Sigmoid colon (tissue), 7 donors: Measurements from ENCODE around the gene SORCS2. TPM values are rescaled to one million over a fixed set of nuclear protein-coding genes. Genes with fewer than 3 reads are reported as not detected.

ENCODE experiments used
- DNase-seq: peaks from one replicate; pipeline ENCODE4 v3.0.0-alpha.2; 2019
- H3K27ac ChIP-seq, 4 donors: fragments of 200-600 bp; sonication (generic); one replicate each; pipeline ENCODE4 v1.5.1; 2016 to 2019; ENCODE audit warnings: mild to moderate bottlenecking in 1 of 4
- H3K27me3 ChIP-seq, 3 donors: fragments of 200-600 bp; sonication (generic); one replicate each; pipeline ENCODE4 v1.5.1; 2019; ENCODE audit warnings: mild to moderate bottlenecking in 1 of 3
- H3K36me3 ChIP-seq, 4 donors: fragments of 200-600 bp; sonication (generic); one replicate each; pipeline ENCODE4 v1.5.1; 2016 to 2019
- H3K4me1 ChIP-seq, 4 donors: fragments of 200-600 bp; sonication (generic); one replicate each; pipeline ENCODE4 v1.5.1; 2017 to 2019
- H3K4me3 ChIP-seq, 4 donors: fragments of 200-600 bp; sonication (generic); one replicate each; pipeline ENCODE4 v1.5.1; 2017 to 2019; ENCODE audit warnings: mild to moderate bottlenecking in 2 of 4, moderate library complexity in 1 of 4
- H3K9me3 ChIP-seq, 4 donors: fragments of 200-600 bp in 3 of 4; sonication (generic) in 3 of 4; one replicate each; pipeline versions ENCODE4 v1.5.1 to v1.6.1; 2013 to 2019
- EP300 ChIP-seq, 4 donors: sonication (generic); formaldehyde crosslinking; IDR thresholded peaks; one replicate each; pipeline ENCODE4 v1.6.1; 2017; ENCODE audit warnings: antibody characterized with exemption in 4 of 4
- POLR2A ChIP-seq, 2 donors: fragments of 450-650 bp; IDR thresholded peaks; one replicate each; pipeline ENCODE4 v1.6.1; 2016; ENCODE audit warnings: antibody characterized with exemption in 2 of 2, mild to moderate bottlenecking in 2 of 2, moderate library complexity in 2 of 2
- POLR2AphosphoS5 ChIP-seq, 4 donors: sonication (generic); formaldehyde crosslinking; IDR thresholded peaks; one replicate each; pipeline ENCODE4 v1.6.1; 2017; ENCODE audit warnings: antibody characterized with exemption in 4 of 4
- WGBS, 2 donors: extraction: QIAGEN DNeasy Blood & Tissue Kit; methylation state at CpG; one replicate each; pipeline ENCODE4 v1.1.7; 2013; 5-methylcytosine and 5-hydroxymethylcytosine counted together
- intact Hi-C: fragments of 100-400 bp; cut with DNase I; formaldehyde crosslinking; loops from one replicate; pipeline ENCODE4 v1.15.1; 2023
- polyA plus RNA-seq, 3 donors: library from polyadenylated mRNA; stranded (reverse); fragments of 200-250 nt; gene quantifications; one replicate each; pipeline ENCODE4 v1.2.3, GENCODE V29; 2013
- total RNA-seq, 4 donors: library from RNA; depleted of rRNA; stranded (reverse); fragments of >200 nt; gene quantifications; one replicate each; pipeline ENCODE4 v1.1.0, GENCODE V29; 2016
- TF ChIP-seq, protein P1 (sequence below), 4 experiments: fragments of 450-650 bp in 3 of 4; fragments of 200-600 bp in 1 of 4; IDR thresholded peaks; one replicate each; pipeline ENCODE4 v1.5.1; 2016 to 2019; ENCODE audit warnings: antibody characterized with exemption in 4 of 4, mild to moderate bottlenecking in 3 of 4, moderate library complexity in 2 of 4
- donor health status: healthy with polysubstance abuse.
- donor health status: Bipolar disorder and iron deficiency.
- donor health status: healthy.

The SORCS2 gene
- total and polyA plus RNA-seq, 7 donors = 1.8 to 6.4 (median 3.9) TPM; not detected in 2

DNA sequence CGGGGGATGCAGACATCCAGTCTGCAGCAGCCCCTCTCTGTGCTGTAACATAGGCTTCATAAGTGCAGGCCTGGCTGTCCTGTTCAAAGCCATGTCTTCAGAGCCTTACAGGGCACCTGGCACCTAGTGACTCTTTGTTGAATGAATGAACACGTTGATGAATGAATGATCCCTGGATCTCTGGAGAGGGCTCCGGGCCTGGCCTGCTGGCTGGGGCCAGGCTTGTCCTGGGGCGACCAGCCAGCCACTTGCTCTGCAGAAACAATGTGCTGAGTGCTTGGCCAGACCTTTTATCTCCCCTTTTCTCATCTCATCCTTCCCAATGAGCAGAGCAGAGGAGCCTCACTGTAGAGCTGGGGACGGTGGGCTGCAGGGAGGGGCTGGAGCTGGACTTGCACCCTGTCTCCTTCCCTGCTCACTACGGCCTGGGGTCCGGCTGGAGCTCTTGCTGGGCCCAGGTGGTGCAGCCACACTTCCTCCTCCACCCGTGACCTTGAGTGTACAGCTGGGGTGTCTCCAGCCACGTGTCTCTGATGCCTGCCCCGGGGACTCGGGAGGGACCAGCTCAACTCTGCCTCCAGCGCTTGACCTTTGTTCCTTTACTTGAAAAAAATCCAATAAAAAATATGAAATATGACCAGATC lies 164.5 kb downstream of the SORCS2 start:
- no peak for DNase-seq
- no peak overlapping the region for H3K4me3 ChIP-seq
- H3K9me3 ChIP-seq = no peaks in the 10 kb centered on the region
- peaks cover 0 to 24% (median 5%) of the 10 kb centered on the region in 4 donors for H3K4me1 ChIP-seq
- H3K27me3 ChIP-seq = no peaks in the 10 kb centered on the region
- no peak for TF ChIP-seq EP300 (IDR thresholded peaks at IDR 0.05)
- TF ChIP-seq POLR2A (IDR thresholded peaks at IDR 0.05) = no peak
- TF ChIP-seq, protein P1, sequence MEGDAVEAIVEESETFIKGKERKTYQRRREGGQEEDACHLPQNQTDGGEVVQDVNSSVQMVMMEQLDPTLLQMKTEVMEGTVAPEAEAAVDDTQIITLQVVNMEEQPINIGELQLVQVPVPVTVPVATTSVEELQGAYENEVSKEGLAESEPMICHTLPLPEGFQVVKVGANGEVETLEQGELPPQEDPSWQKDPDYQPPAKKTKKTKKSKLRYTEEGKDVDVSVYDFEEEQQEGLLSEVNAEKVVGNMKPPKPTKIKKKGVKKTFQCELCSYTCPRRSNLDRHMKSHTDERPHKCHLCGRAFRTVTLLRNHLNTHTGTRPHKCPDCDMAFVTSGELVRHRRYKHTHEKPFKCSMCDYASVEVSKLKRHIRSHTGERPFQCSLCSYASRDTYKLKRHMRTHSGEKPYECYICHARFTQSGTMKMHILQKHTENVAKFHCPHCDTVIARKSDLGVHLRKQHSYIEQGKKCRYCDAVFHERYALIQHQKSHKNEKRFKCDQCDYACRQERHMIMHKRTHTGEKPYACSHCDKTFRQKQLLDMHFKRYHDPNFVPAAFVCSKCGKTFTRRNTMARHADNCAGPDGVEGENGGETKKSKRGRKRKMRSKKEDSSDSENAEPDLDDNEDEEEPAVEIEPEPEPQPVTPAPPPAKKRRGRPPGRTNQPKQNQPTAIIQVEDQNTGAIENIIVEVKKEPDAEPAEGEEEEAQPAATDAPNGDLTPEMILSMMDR (IDR thresholded peaks at IDR 0.05) = no peak
- no peak for TF ChIP-seq POLR2AphosphoS5 (IDR thresholded peaks at IDR 0.05)
- H3K36me3 ChIP-seq = no peaks in the 10 kb centered on the region
- intact Hi-C loops = no loop called here
- no peak overlapping the region for H3K27ac ChIP-seq
- 49 to 65% methylated on average over 12 of the region's 12 CpGs for WGBS, 2 donors

DNA sequence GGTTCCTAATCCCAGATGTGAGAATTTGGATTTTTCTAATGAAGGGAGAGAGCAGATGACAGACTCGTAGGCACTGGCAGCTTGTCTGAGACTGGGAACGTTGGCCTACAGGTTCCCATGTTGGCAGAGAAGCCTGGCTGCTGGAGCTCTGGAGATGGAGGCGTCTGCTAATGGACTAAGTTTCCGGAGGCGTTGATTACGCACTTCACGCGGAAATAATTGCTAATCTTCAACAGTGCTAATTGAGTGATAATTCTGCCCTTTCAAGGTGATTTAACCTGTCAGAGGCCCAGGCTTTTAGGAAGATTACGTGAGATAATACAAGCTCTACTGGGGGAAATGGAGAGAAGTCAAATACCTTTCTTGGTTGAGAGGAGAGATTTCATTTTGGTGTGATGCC lies 165.0 kb downstream of the SORCS2 start:
- intact Hi-C loops = no loop called here
- 88 to 90% methylated on average over 9 of the region's 9 CpGs for WGBS, 2 donors
- no peak for TF ChIP-seq POLR2A (IDR thresholded peaks at IDR 0.05)
- TF ChIP-seq, protein P1 (IDR thresholded peaks at IDR 0.05) = no peak
- no peak for TF ChIP-seq POLR2AphosphoS5 (IDR thresholded peaks at IDR 0.05)
- TF ChIP-seq EP300 (IDR thresholded peaks at IDR 0.05) = no peak
- Histone ChIP-seq H3K36me3 (no peaks in the 10 kb centered on the region), H3K27me3 (no peaks in the 10 kb centered on the region), H3K9me3 (no peaks in the 10 kb centered on the region), H3K27ac (no peak overlapping the region), H3K4me3 (no peak overlapping the region), H3K4me1 (peaks cover 0 to 24% (median 5%) of the 10 kb centered on the region in 4 donors)
- DNase-seq = no peak

DNA sequence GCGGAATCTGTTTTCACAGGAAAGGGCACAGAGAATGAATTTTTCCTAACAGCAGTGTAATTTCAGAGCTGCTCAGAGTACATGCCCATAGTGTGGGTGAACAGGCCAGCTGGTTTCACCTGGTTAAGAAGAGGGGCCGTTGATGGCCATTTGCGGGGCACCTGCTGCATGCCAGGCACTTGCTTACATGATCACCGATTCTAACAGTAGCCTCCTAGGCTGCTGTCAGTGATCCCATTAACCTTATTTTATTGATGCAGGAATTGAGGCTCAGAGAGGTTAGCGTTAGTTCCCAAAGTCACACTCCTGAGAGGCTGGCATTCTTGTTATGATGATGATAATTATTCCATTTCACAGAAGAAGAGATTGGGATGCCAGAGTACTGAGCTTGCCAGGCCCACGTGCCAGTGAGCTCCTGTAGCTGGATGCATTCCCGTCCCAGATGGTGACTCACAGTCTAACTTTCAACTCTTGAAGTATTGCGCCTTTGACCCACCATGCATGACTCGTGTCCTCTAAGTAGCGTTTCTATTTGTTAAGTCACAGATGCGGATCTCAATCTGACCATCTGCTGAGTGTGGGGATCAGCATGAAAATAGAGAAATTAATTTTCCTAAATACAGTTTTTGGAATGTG lies 165.9 kb downstream of the SORCS2 start:
- DNase-seq = peak; percentile 76
- Histone ChIP-seq H3K9me3 (no peaks in the 10 kb centered on the region), H3K27me3 (no peaks in the 10 kb centered on the region), H3K4me1 (peaks cover 0 to 24% (median 5%) of the 10 kb centered on the region in 4 donors), H3K36me3 (no peaks in the 10 kb centered on the region), H3K4me3 (no peak overlapping the region), H3K27ac (peak overlapping the region in 2 of 4 donors; percentile 11 to 54)
- 73 to 83% methylated on average over 11 of the region's 11 CpGs for WGBS, 2 donors
- TF ChIP-seq POLR2A (IDR thresholded peaks at IDR 0.05) = no peak
- TF ChIP-seq EP300 (IDR thresholded peaks at IDR 0.05) = no peak
- TF ChIP-seq, protein P1 (IDR thresholded peaks at IDR 0.05) = no peak
- TF ChIP-seq POLR2AphosphoS5 (IDR thresholded peaks at IDR 0.05) = peak in 2 of 4 donors; percentile 13 to 50
- intact Hi-C loops = no loop called here

DNA sequence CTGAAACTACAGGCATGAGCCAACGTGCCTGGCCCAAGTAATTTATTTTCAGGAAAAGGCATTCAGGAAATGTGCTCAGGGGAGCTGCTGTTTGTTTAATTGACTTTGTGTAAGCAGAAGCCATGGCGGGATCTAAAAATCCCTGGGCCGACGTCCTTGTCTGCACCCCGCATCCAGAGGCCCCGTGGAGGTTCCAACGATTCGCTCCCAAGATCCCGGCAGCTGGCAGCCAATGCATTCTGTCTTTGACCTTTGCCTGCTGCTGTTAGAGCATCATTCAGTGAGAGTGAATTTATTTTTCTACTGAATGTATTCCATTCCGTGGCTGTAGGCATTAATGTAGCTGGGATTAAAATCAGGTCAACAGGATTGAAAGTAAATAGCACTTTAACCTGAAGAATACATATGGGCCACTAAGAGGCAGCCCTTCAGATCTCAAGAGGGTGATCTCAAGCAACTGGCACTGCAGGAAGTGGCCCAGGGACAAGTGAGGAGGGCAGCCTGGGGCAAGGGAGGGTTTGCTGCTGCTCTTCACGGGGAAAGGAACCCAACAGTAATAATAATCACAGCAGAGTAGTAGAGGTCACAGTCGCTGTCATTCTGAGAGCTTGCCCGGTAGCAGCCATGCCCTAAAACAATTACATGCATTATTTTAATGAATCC lies 167.2 kb downstream of the SORCS2 start:
- Histone ChIP-seq H3K4me3 (no peak overlapping the region), H3K4me1 (peaks cover 0 to 24% (median 5%) of the 10 kb centered on the region in 4 donors), H3K36me3 (no peaks in the 10 kb centered on the region), H3K27ac (no peak overlapping the region), H3K27me3 (no peaks in the 10 kb centered on the region), H3K9me3 (no peaks in the 10 kb centered on the region)
- intact Hi-C loops = no loop called here
- no peak for DNase-seq
- TF ChIP-seq POLR2A (IDR thresholded peaks at IDR 0.05) = no peak
- no peak for TF ChIP-seq EP300 (IDR thresholded peaks at IDR 0.05)
- TF ChIP-seq, protein P1 (IDR thresholded peaks at IDR 0.05) = no peak
- TF ChIP-seq POLR2AphosphoS5 (IDR thresholded peaks at IDR 0.05) = no peak
- WGBS, 2 donors = 50 to 60% methylated on average over 13 of the region's 13 CpGs
